LNCAP (cell line): ENCODE data around the gene PGPEP1.

Experiments used
- TF ChIP-seq, protein P1 (sequence below): fragments of 450-650 bp; IDR thresholded peaks from 2 replicates; pipeline ENCODE4 v1.5.1; 2017; ENCODE audit warnings: mild to moderate bottlenecking

The PGPEP1 gene

GRCh38 chr19:18342090-18342632 lies 1.8 kb downstream of the PGPEP1 start:
- TF ChIP-seq, protein P1, sequence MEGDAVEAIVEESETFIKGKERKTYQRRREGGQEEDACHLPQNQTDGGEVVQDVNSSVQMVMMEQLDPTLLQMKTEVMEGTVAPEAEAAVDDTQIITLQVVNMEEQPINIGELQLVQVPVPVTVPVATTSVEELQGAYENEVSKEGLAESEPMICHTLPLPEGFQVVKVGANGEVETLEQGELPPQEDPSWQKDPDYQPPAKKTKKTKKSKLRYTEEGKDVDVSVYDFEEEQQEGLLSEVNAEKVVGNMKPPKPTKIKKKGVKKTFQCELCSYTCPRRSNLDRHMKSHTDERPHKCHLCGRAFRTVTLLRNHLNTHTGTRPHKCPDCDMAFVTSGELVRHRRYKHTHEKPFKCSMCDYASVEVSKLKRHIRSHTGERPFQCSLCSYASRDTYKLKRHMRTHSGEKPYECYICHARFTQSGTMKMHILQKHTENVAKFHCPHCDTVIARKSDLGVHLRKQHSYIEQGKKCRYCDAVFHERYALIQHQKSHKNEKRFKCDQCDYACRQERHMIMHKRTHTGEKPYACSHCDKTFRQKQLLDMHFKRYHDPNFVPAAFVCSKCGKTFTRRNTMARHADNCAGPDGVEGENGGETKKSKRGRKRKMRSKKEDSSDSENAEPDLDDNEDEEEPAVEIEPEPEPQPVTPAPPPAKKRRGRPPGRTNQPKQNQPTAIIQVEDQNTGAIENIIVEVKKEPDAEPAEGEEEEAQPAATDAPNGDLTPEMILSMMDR = no peak

GRCh38 chr19:18344582-18344950 lies 4.2 kb downstream of the PGPEP1 start:
- TF ChIP-seq, protein P1 = no peak

DNA sequence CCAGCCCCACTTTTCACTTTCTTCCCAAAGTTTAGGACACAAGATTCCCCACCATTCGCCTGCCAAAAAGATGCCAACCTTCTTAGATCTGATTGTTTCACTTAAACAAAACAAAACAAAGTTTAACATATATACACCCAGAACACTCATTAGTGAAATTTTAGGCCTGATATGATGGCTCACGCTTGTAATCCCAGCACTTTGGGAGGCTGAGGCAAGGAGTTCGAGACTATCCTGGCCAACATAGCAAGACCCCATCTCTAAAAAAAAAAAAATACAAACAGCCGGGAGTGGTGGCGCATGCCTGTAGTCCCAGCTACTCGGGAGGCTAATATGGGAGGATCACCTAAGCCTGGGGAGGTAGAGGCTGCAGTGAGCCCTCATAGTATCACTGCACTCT lies 4.9 kb downstream of the PGPEP1 start:
- TF ChIP-seq, protein P1 = no peak

- TF ChIP-seq, protein P1 = no peak
Observed at GRCh38 chr19:18346091-18346490, 5.7 kb downstream of the PGPEP1 start.

DNA sequence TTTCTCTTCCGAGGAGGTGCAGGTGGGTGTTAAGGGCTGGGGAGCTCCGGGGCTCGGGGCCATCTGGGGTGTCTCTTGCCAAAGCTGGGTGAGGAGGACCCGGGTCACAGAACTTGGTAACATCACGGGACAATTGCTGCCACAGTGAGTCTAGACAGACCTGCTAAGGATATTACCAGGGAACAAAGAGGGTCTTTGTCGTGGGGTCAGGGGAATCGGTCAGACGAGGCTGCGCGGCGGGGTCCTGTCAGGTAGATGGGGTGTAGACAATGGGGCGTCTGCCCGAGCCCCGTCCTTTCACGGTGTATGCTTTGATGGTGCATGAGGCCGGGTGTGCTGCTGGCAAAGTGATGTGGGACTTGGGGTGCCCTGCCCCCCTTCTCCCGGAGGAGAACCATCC lies 7.8 kb downstream of the PGPEP1 start:
- TF ChIP-seq, protein P1 = no peak

- TF ChIP-seq, protein P1 = peak; percentile 88
Observed at GRCh38 chr19:18349524-18350128, 9.2 kb downstream of the PGPEP1 start.

DNA sequence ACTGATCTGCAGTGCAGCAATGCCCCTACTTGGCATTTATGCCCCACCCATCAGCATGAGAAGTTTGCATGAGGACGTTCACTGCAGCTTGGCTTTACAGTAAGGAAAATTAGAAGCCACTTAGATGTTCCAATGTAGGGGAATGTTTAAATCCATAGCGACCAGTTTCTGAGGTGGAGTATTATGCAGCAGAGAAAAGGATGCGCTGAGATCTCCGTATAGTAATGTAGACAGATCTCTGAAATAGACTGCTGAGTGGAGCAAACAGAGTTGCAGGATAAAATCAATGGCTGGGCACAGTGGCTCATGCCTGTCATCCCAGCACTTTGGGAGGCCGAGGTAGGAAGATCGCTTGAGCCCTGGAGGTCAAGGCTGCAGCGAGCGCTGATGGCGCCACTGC lies 10.1 kb downstream of the PGPEP1 start:
- TF ChIP-seq, protein P1 = no peak

GRCh38 chr19:18351544-18351943 lies 11.1 kb downstream of the PGPEP1 start:
- TF ChIP-seq, protein P1 = no peak
